ENCODE results near the gene G6PC1. TPM values are rescaled to one million over a fixed set of nuclear protein-coding genes. Genes with fewer than 3 reads are reported as not detected.
"Not testable (repeated sequence)": the region's sequence is repeated elsewhere in the genome, so short reads cannot be mapped to it uniquely, and the experiment has no call there.

The G6PC1 gene
- total RNA-seq = under 1 TPM in 1 of 4 donors, not detected in 3; 0.06 TPM

GRCh38 chr17:42900460-42901331, at the start of gene G6PC1:
Gene G6PC1, plus strand, starts transcription at chr17:42900799. Its CDS starts 78 bp downstream, at chr17:42900877.
- Histone ChIP-seq H3K27ac (replicated peaks in 1 of 4) (no peak within 1 kb of the TSS), H3K4me3 (no peak within 1 kb of the TSS), H3K27me3 (no peaks in the 10 kb centered on the region), H3K4me1 (peaks cover 0 to 4% (median under 1%) of the 10 kb centered on the region in 4 donors), H3K36me3 (no peaks in the 10 kb centered on the region), H3K9me3 (no peaks in the 10 kb centered on the region)
- intact Hi-C loops (cut with DNase I) = no loop called here
- no peak for DNase-seq (ENCODE audit: extremely low spot score)
- TF ChIP-seq POLR2A (IDR thresholded peaks at IDR 0.05; ENCODE audit: low read depth) = no peak
- no peak for TF ChIP-seq EP300 (IDR thresholded peaks at IDR 0.05)
- no peak for TF ChIP-seq CTCF (IDR thresholded peaks at IDR 0.05)
- TF ChIP-seq POLR2AphosphoS5 (IDR thresholded peaks at IDR 0.05) = no peak
- 84% methylated on average over 12 of the region's 12 CpGs for WGBS

GRCh38 chr17:42850954-42851353, 49.6 kb upstream of the G6PC1 start, which contains the start of gene AOC3:
Gene AOC3, plus strand, starts transcription at chr17:42851199. Its CDS starts 145 bp downstream, at chr17:42851344.
- peaks cover 0 to 16% (median 4%) of the 10 kb centered on the region in 4 donors for H3K36me3 ChIP-seq
- peak within 1 kb of the TSS; percentile 86 to 89 (median 88) for H3K27ac ChIP-seq (replicated peaks in 1 of 4)
- no peak for TF ChIP-seq EP300 (IDR thresholded peaks at IDR 0.05)
- peak; percentile 39 to 74 for TF ChIP-seq POLR2AphosphoS5 (IDR thresholded peaks at IDR 0.05)
- TF ChIP-seq CTCF (IDR thresholded peaks at IDR 0.05) = no peak
- TF ChIP-seq POLR2A (IDR thresholded peaks at IDR 0.05; ENCODE audit: low read depth) = no peak
- no peaks in the 10 kb centered on the region for H3K27me3 ChIP-seq
- intact Hi-C loops (cut with DNase I) = no loop called here
- peak within 1 kb of the TSS; percentile 59 to 69 (median 62) for H3K4me3 ChIP-seq
- peaks cover 13 to 75% (median 67%) of the 10 kb centered on the region in 4 donors for H3K4me1 ChIP-seq
- DNase-seq (ENCODE audit: extremely low spot score) = no peak
- H3K9me3 ChIP-seq = no peaks in the 10 kb centered on the region
- 30% methylated on average over 8 of the region's 9 CpGs for WGBS

DNA sequence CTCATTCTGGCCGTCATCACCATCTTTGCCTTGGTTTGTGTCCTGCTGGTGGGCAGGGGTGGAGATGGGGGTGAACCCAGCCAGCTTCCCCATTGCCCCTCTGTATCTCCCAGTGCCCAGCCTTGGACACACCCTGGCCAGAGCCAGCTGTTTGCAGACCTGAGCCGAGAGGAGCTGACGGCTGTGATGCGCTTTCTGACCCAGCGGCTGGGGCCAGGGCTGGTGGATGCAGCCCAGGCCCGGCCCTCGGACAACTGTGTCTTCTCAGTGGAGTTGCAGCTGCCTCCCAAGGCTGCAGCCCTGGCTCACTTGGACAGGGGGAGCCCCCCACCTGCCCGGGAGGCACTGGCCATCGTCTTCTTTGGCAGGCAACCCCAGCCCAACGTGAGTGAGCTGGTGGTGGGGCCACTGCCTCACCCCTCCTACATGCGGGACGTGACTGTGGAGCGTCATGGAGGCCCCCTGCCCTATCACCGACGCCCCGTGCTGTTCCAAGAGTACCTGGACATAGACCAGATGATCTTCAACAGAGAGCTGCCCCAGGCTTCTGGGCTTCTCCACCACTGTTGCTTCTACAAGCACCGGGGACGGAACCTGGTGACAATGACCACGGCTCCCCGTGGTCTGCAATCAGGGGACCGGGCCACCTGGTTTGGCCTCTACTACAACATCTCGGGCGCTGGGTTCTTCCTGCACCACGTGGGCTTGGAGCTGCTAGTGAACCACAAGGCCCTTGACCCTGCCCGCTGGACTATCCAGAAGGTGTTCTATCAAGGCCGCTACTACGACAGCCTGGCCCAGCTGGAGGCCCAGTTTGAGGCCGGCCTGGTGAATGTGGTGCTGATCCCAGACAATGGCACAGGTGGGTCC, 49.0 kb upstream of the G6PC1 start:
- H3K27me3 ChIP-seq; intact Hi-C loops (cut with DNase I); DNase-seq (ENCODE audit: extremely low spot score); H3K9me3 ChIP-seq: not testable (repeated sequence)
- TF ChIP-seq POLR2AphosphoS5 (IDR thresholded peaks at IDR 0.05) = peak; percentile 1 to 35
- WGBS = 61% methylated on average over 2 of the region's 28 CpGs
- Histone ChIP-seq H3K4me1 (peaks cover 10 to 76% (median 69%) of the 10 kb centered on the region in 4 donors), H3K27ac (replicated peaks in 1 of 4) (peak overlapping the region; percentile 86 to 89 (median 88)), H3K36me3 (peaks cover 0 to 18% (median 4%) of the 10 kb centered on the region in 4 donors), H3K4me3 (peak overlapping the region; percentile 59 to 69 (median 62))

- intact Hi-C loops (cut with DNase I) = no loop called here
- WGBS = 44% methylated on average over 5 of the region's 15 CpGs
- Histone ChIP-seq H3K4me3 (peak overlapping the region; percentile 59 to 69 (median 62)), H3K27me3 (no peaks in the 10 kb centered on the region), H3K36me3 (peaks cover 0 to 26% (median 8%) of the 10 kb centered on the region in 4 donors), H3K27ac (replicated peaks in 1 of 4) (peak overlapping the region; percentile 86 to 89 (median 88)), H3K4me1 (peaks cover 3 to 76% (median 69%) of the 10 kb centered on the region in 4 donors), H3K9me3 (no peaks in the 10 kb centered on the region)
- TF ChIP-seq EP300 (IDR thresholded peaks at IDR 0.05) = no peak
- TF ChIP-seq CTCF (IDR thresholded peaks at IDR 0.05) = no peak
- peak in 1 of 2 donors; percentile 48 for TF ChIP-seq POLR2AphosphoS5 (IDR thresholded peaks at IDR 0.05)
- TF ChIP-seq POLR2A (IDR thresholded peaks at IDR 0.05; ENCODE audit: low read depth) = no peak
- DNase-seq (ENCODE audit: extremely low spot score) = no peak
These were observed 48.2 kb upstream of the G6PC1 start for GRCh38 chr17:42852351-42852750.
